ENCODE measurements around the gene CARD10.
A peak's percentile ranks its signal among the peaks of the same experiment; 100 is the strongest.

The CARD10 gene

GRCh38 chr22:37502342-37503182, 16.7 kb downstream of the CARD10 start:
- no peak for DNase-seq (ENCODE audit: low spot score)

- peak; percentile 80 for DNase-seq (ENCODE audit: low spot score)
Measured at GRCh38 chr22:37501610-37502341, 17.4 kb downstream of the CARD10 start.

DNA sequence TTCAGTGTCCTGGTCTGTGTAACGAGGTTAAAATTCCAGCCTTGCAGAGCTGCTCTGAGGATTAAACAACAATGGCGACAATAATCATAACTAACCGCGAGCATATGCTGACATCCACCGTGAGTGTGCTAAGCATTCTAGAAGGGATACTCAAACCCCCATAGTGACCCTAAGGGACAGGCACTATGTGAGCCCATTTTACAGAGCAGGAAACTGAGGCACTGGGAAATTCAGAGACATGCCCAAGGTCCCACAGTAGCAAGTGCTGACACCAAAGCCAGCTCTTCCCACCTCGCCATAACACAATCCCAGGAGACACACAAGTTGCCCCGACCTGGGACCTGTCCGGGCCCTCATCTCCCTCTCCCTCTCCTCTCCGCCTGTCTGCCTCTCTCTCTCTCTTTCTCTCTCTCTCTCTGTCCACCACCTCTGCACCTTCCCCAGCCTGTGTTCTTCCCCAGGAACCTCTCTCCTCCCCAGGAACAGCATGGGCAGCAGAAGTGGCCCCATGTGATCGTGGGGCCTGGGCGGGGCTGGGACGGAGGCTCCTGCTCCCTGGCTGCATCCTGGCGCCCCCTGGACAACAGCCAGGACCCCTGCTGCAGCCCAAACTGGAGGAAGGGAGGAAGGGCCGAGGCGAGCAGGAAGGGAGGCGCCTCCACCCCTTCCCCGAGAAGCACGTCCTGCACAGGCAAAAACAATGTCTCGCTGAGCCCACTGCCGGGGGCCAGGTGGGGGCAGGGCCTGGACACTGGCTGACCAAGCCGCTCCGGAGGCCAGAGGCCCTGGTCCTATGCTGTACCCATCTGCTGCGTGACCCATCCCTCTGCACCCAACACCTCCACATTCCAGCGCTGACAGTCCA, 18.2 kb downstream of the CARD10 start:
- no peak for DNase-seq (ENCODE audit: low spot score)

DNA sequence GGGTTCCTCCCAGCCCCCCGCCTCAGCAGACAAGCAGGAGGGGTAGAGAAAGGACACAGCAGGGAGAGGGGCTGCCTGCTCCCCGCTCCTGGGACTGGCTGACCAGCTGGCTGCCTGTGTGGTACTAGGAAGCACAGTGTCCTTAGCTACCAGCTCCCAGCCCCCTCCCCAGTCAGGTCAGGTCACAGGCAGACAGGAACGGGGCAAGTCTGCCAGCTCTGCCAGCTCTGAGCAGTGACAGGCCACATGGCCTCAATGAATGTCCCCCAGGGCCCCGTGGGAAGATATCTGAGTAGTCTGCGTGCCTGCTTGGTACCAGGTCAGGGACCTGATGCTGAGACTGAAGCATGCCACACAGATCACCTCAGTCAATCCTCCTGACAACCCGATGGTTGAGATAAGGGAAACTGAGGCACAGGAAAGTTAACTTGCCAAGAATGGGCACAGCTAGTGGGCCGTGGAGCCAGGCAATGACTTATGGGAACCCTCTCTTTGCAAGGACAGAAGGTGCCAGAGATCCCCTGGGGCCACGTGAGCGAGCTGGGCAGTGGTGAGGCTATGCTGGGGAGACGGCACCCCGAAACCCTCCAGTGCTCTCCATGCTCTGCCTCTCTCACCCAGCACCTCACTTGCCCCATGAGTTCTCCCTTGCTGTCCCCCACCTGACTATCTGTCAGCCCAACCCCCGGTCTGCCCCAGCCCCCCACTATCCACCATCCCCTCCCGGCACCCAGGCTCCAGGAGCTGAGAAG, 19.2 kb downstream of the CARD10 start:
- no peak for DNase-seq (ENCODE audit: low spot score)

- no peak for DNase-seq (ENCODE audit: low spot score)
Measured at GRCh38 chr22:37499027-37499707, 20.0 kb downstream of the CARD10 start.

DNA sequence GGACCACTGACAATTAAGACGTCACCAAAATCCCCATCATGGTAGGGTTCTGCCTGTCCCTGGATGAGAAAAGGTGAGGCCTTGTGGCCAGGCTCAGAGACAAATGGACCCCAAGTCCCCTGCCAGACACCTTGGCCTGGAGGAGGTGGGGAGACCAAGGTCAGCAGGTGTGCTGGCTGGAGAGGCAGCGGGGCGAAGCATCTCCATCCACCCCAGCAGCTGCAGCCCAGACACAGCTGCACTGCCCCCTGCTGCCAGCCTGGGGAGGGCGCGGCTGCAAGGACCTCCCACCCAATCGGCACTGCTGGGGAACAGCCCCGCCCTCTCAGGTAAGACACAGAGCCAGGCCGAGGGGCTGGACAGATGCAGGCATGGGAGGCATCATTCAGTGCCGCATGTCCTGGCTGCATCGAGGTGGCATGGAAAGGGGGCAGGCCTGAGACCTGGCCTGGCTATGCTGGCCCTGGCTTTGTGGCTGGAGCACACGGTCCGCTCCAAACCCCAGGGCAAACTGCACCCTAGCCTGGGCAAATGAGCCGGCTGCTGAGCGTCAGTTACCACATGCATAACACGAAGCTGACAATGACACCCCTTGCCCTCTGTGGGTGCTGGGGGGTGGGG, 20.8 kb downstream of the CARD10 start:
- DNase-seq (ENCODE audit: low spot score): no peak

- DNase-seq (ENCODE audit: low spot score): peak; percentile 92
Measured at GRCh38 chr22:37497062-37497599, 22.1 kb downstream of the CARD10 start.

DNA sequence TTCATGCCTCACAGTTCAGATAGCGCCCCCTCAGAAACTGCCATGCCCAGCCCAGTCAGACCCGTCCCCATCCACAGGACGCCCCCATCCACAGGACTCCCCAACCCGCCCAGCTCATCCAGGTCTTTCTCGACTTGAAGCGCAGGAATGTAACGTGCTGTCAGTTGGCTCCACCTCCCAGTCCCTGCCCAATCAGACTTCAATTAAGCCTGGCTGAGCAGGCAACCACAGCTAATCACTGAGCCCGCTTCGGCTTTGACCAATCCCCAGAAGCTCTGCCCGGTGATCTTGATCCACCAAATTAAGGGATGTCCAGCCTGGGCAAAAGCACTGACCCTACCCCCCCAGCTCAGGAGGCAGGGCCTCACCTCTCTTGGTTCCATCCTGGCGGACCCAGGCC, 22.6 kb downstream of the CARD10 start:
- peak; percentile 81 for DNase-seq (ENCODE audit: low spot score)

GRCh38 chr22:37493979-37494378, 25.2 kb downstream of the CARD10 start:
- no peak for DNase-seq (ENCODE audit: low spot score)

DNA sequence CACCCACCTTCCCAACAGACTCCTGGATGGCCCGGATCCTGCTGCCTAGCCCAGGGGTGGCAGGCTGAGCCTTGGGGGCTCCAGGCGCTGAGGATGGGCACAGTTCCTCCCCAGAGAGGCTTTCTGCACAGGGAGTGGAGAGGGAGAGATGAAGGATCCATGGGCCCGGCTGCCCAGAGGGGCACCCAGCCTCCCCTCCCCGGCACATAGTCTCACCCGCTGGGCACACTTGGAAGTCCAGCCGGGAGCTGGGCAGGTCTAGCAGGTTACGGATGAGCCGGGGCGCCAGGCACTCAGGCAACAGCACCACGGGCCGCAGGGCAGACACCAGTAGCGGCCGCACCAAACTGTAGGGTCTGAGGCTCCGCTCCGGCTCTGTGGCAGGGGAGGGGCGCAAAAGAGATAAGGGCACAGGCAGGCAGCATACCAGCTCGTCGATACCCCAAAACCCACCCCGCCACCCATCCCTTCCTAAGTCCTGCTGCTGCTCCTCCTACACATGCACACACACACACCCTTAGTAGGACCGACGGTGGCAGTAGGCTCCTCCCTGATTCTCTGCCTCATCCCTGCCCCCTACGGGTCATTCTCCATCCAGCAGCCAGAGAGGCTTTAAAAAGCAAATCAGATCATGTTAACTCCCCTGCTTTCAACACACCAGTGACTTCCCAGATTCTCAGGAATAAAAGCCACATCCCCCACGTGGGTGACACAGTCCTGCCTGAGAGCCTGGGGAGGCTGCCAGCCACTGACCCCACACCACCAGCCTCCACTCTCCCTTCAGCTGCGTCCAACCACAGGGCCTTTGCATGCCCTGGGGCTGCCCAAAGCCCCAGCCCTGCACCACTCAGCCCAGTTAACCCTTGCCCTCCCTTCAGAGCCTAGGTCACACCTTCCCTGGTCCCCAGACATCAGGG, 26.5 kb downstream of the CARD10 start:
- peak; percentile 75 for DNase-seq (ENCODE audit: low spot score)

GRCh38 chr22:37491559-37492427, 27.4 kb downstream of the CARD10 start:
- DNase-seq (ENCODE audit: low spot score): no peak

GRCh38 chr22:37491106-37491505, 28.1 kb downstream of the CARD10 start:
- no peak for DNase-seq (ENCODE audit: low spot score)

GRCh38 chr22:37489983-37490382, 29.2 kb downstream of the CARD10 start:
- DNase-seq (ENCODE audit: low spot score): no peak

- DNase-seq (ENCODE audit: low spot score): no peak
Measured at GRCh38 chr22:37488337-37489135, 30.7 kb downstream of the CARD10 start.

DNA sequence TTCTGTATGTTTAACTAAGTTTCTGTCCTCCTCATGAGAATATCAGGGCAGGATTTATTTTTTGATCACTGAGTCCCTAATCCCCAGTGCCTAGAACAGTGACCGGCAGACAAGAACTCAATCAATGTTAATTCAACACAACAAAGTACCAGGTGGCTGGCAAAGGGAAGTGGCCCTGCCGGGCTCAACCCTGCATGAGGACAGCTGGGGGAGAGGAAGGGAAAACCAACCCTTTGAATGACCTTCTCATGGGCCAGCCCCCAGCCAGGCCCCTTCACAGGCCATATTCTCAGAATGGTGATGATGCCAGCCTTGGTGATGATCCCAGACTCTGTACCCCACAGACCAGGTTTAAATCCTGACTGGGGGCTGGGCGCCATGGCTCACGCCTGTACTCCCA, 31.6 kb downstream of the CARD10 start:
- no peak for DNase-seq (ENCODE audit: low spot score)

DNA sequence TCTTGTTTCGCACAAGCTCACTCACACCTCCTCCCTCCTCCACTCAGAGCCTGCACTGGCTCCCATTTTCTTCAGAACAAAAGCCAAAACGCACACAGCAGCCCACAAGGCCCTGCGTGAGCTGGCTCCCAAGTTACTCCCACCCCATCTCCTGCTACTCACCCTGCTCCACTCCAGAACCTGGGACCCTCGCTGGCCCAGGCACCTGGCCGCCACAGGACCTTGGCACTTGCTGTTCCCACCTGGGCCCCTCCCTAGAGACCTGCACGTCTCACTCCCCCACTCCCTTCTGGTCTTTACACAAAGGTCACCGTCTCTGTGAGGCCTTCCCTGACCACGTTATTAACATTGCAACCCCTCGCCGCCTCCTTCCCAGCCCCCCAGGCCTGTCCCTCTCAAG, 32.1 kb downstream of the CARD10 start:
- DNase-seq (ENCODE audit: low spot score): no peak

- peak; percentile 89 for DNase-seq (ENCODE audit: low spot score)
Measured at GRCh38 chr22:37486224-37486845, 32.9 kb downstream of the CARD10 start, which contains the start of gene MFNG. TSS of gene MFNG (minus strand) at chr22:37486384. CDS start at chr22:37486177, 207 bp downstream.

All from GM03348 (cell line).